Renal cortex interstitium (tissue), 11 donors: ENCODE results near the gene CCDC91. TPM values are rescaled to one million over a fixed set of nuclear protein-coding genes. Genes with fewer than 3 reads are reported as not detected.
"Not testable (repeated sequence)": the region's sequence is repeated elsewhere in the genome, so short reads cannot be mapped to it uniquely, and the experiment has no call there.

Experiments
- DNase-seq, 11 donors: peaks; one replicate each; pipeline ENCODE4 v3.0.0-alpha.2; 2013; ENCODE audit warnings: low read depth in 9 of 11, low spot score in 4 of 11; ENCODE audit errors: extremely low read depth in 1 of 11
- polyA plus RNA-seq, 3 donors: library from polyadenylated mRNA; unstranded; fragments of 120-200 nt; gene quantifications; one replicate each; pipeline ENCODE4 v1.2.1, GENCODE V29; 2013; ENCODE audit not compliant: insufficient read length in 3 of 3

Gene CCDC91
- polyA plus RNA-seq, 3 donors, result 27.0 to 36.3 (median 29.9) TPM

DNA sequence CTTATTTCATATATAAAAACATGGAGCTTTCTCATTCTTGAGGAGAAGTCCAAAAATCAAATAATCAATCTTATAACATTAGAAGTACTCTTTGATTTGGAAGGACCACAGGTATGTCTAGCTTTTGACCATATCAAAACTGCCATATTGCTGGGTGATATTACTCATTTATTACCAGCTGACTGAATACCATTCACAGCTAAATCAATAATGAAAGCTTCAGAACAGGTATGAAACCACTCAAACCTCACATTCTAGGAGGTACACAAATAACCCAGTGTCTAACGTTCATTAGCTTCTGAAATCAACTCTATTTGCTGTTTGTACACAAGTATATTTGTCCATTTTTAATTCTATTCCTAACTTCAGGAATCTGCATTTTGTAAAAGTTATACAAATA, 16.8 kb upstream of the CCDC91 start:
- no peak for DNase-seq

DNA sequence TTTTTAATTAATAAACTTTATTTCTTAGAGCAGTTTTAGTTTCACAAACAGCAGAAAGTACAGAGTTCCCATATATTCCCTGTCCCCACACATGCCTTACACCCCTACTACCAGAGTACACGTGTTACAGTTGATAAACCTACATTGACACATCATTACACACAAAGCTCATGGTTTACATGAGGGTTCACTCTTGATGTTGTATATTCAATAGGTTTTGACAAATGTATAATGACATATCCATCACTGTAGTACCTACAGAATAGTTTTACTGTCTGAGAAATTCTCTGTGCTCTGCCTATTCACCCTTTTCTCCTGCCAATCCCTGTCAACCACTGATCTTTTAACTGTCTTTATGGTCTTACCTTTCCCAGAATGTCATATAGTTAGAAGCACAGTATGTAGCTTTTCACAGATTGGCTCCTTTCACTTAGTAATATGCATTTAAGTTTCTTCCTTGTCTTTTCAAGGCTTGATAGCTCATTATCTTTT, 15.1 kb upstream of the CCDC91 start:
- DNase-seq, result no peak

DNA sequence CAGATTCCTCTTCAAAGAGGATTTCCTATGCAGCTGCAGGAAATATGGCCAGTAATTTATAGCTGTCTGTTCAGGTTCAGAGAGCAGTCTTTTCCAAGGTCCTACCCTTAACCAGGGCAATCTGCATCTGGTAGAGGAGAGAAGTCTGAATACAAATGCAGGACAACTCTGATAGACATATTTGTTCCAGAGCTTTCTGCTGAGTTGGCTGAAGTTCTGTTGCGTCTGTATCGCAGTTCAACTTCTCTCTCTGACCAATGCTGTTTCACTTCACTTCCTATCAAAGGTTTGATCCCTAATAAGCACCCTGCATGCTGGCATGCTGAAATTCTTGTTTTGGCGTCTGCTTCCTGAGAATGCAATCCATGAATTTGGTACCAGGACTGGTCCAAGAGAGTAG, 14.0 kb upstream of the CCDC91 start:
- DNase-seq, result no peak

DNA sequence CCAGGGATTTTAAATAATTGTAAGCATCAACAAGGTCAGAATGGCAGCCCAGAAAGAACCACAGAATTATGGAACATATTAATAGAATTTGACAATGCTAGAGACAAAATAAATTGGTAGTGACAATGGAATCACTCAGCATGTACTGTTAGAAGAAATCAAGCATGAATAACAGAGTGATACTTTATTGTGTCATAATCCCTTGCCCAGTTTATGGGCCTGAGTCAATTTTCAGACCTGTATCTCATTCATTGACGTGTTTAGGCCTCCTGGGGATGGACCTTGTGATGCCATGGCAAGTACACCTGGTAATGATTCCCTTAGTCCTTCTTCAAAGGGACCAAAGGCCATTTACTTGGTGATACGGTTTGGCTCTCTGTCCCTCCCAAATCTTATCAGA, 12.8 kb upstream of the CCDC91 start:
- DNase-seq, result no peak

DNA sequence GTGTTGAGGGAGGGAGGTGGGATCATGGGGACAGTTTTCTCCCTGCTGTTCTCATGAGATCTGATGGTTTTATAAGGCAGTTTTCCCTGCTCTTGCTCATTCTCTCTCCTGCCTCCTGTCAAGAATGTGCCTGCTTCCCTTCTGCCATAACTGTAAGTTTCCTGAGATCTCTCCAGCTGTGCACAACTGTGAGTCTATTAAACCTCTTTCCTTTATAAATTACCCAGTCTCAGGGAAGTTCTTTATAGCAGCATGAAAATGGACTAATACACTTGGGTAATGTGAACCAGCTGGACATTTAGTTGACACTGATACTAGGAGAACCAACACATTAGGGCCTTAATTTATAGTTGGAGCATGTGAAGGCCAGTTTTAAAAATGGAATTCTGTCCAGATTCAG, 12.4 kb upstream of the CCDC91 start:
- peak in 6 of 11 donors; percentile 26 to 66 (median 58) for DNase-seq

DNA sequence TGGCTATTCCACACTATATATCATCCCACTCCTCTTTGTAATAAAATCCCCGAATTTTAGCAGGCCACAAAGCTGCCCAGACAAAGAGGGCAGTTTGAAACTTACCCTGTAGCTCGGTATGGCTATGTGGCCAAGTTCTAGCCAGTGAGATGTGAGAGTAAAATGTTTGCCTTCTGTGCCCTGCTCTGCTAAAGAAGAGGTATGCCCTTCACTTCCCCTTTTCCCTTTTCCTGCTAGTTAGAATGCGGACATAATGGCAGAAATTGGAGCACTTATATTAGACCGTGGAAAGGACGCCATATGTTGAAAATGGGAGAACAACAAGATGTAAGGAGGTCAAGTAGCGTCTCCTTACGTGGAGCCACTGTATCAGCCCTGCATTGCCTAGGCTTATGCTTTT, 11.5 kb upstream of the CCDC91 start:
- no peak for DNase-seq

DNA sequence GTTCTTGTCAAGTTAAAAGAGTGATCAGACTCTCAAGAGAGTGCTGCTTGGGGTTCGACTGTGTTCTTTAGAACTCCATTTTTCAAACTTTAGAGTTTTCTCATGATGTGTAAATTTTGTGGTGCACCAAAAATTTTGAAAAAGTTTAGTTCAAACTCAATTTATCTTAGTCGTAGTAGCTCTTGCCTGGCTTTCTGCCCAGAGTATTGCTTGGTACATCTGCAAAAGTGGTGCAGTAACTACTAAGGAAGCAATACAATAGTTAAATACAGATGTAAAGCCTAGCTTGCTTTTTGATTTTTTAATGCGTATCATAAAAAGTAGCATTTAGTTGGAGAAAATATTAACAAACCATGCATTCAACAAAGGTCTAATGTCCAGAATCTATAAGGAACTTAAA, 9.5 kb upstream of the CCDC91 start:
- no peak for DNase-seq

DNA sequence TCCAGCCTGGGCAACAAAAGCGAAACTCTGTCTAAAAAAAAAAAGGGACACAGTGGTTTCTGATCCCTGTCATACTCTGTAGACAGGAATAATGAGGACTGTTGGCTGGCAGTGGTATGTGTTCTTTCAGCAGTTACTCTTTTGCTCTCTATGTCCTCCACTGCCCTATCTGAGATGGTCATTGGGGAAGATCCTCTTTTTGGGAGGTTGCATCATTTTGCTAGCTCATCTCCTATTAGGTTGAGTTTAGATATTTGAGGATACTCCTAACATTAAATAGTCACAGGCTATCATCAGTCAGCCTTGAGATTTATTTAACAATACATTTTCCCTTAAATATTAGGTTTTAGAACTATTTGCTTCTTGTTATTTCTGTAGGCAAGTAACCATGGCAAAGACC, 5.9 kb upstream of the CCDC91 start:
- no peak for DNase-seq

DNA sequence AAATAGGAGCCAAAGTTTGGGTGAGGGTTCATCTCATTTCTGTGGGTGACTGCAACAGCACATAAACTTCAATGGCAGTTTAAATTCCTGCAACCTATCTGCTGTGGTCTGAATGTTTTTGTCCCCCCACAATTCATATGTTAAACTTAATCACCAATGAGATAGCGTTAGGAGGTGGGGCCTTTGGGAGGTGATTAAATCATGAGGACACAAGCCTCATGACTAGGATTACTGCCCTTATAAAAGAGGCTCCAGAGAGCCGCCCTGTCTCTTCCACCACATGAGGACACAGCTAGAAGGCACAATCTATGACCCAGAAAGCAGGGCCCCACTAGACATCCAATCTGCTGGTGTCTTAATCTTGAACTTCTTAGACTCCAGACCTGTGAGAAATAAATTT, 3.8 kb upstream of the CCDC91 start:
- no peak for DNase-seq

DNA sequence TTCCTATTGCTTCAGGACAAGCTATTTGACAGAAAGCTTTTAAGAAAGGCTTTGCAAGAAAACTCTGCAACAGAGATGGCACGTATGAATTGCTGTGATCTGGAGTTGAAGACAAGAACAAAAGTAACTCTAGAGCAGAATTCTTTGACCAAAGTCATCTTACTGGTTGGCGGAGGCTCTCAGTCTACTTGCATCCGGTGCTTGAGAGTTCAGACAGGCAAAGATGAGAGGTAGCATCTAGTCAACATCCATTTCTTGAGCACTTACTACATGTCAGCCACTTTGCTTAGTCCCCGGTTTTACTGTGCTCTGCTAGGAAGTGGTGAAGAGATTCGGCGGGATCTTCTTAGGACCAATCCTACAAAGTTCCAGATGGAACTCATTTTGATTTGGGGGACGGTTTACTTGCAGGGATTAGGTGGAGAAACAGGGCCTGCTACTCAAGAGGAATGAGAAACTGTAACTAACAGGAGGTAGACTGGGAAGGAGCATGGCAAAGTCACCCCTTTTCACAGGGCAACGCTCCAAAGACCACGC, 404 bp upstream of the CCDC91 start:
- no peak for DNase-seq

DNA sequence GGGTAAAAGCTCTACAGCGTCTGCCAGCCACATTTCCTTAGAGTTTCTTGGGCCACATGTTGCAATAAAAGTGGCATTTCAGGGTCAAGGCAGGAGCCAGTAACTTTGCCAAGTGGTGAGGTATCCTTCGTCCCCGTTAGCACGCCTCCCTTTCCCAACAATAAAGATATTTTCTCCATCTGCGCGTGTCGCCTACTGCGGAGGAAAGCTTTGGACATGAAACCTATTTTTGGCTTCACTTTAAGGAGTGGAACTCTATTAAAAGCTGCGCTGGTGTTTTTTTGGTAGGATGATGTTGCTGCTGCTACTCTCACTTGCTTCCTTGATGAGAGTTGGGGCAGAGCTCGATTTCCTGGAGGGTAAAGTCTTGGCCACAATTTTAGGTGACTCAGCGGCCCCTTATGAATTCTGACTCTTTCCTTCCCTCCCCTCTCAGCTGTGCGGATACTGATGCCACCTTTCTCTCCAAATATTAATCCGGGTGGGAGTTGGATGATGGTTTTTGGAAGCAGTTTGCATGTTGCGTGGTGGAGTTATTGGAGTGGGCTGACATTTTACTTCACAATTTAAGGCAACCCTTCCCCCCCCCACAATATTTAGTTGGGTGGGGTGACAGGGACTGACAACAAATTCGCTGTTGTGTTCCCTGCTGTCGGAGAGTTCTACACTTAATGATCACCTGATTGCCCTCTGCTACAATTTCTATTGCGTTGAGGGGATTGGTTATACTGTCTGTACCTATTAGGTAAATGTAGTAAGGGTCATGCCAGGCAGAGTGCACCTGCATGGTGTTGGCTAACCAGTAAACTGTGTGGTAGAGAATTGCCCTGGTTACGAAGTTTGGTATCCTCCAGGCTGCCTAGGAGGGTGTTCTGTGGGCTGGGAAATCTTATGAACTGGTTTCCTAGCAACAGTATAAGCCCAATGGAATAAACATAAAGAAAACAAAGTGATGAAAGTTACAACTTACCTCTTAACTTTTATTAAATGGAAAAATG, 1.1 kb downstream of the CCDC91 start:
- no peak for DNase-seq

DNA sequence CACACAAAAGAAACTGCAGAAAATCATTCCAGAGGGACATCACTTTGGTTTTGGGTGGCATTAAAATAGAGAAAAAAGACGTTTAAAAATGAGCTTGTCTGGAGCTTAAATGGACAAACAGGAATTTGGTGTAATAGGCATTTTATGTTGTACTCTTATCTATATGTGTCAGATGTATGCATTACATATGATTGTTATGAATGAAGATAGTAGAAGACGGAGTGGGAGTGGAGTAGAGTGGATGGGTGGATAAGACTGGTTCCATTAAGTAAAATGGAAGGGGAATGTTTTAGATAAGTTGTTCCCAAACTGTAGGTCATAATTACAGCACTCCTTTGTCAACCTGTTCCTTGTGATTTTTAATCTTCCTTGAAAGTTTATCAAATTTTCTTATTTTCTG, 1.9 kb downstream of the CCDC91 start:
- DNase-seq, result no peak

DNA sequence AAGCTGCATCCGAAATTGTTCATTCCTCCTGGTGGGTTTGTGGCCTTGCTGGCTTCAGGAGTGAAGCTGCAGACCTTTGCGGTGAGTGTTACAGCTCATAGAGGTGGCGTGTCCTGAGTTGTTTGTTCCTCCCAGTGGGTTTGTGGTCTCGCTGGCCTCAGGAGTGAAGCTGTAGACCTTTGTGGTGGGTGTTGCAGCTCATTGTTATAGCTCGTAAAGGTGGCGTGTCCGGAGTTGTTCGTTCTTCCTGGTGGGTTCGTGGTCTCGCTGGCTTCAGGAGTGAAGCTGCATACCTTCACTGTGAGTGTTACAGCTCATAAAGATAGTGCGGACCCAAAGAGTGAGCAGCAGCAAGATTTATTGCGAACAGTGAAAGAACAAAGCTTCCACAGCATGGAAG, 4.4 kb downstream of the CCDC91 start:
- not testable (repeated sequence) for DNase-seq

DNA sequence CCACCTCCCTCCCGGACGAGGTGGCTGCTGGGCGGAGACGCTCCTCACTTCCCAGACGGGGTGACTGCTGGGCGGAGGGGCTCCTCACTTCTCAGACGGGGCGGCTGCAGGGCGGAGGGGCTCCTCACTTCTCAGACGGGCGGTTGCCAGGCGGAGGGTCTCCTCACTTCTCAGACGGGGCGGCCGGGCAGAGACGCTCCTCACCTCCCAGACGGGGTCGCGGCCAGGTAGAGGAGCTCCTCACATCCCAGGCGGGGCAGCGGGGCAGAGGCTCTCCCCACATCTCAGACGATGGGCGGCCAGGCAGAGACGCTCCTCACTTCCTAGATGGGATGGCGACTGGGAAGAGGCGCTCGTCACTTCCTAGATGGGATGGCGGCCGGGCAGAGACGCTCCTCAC, 10.9 kb downstream of the CCDC91 start:
- not testable (repeated sequence) for DNase-seq

DNA sequence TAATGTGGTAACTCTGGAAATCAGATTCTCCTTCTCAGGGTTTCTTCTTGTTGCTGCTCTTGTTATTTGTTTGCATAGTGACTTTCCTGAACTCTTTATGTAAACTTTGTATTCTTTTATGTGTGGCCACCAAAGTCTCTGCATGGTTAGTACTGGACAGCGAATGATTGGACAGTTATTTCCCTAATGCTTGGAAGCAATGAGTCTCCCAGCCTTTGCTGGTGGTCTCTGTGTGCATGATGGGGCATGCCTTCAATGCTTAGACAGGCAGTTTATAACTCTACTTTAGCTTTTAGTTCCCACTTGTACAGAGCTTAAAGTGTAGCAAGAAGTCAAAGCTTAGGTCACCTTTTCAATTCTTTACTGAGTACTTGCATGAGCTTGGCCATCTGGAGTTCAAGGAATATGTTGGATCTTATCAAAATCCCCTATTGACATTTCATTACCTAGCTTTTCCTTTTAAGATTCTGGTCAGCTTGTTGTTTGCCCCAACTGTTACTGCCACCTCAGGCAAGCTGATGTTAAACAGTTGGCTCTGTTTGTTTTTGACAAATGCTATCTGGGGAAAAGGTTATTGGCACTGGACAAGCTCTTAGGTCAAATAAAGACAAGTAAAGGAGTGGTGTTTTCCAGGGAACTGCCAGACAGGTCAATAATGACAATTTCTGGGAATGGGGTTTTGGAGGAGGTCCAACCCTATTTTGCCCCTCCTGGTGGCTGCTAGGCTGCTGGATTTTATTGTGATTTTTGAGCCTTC, 12.3 kb downstream of the CCDC91 start:
- no peak for DNase-seq

DNA sequence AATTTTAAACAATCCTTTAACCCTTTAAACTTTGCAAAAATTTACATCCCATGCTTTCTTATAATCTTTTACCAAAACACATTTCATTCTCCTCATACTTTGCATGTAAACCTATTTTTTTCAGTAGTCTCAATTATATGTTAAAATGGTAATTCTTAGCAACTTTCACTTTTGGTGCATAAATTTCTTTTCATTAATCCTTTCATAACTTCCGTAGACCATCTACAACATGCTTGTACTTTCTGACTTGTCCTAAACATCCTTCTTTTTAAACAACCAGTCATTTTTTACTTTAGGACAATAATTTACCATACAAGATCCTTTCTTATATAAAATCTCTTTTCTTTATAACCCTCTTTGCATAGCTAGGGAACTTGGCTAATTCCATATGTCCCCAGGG, 19.5 kb downstream of the CCDC91 start:
- DNase-seq, result no peak

DNA sequence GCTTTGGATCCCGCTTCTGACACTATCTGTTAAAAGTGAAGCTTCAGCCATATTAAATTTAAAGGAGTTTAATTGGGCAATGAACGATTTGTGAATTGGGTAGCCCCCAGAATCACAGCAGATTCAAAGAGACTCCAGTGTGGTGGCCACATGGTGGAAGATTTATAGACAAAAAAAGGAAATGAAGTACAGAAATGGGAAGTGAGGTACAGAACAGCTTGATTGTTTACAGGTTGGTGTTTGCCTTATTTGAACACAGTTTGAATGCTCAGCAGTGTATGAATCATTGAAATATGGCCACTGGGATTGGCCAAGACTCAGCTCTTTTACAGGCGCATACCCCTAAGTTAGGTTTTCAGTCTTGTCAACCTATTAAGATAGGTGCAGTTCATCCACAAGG, 21.9 kb downstream of the CCDC91 start:
- no peak for DNase-seq

DNA sequence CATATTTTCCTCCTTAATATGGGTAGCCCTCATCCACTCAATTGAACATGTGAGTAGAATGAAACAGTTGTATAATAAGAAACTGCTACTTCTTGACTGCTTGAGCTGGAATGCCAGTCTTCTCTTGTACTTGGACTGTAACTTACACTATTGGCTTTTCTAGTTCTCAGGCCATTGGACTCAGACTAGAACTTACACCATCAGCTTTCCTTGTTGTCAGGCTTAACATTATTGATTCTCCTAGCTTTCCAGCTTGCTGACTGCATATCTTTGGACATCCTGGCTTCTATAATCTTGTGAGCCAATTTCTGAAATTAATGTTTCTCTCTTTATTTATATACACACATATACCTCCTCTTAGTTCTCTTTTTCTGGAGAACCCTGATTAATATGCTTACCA, 24.8 kb downstream of the CCDC91 start:
- no peak for DNase-seq

DNA sequence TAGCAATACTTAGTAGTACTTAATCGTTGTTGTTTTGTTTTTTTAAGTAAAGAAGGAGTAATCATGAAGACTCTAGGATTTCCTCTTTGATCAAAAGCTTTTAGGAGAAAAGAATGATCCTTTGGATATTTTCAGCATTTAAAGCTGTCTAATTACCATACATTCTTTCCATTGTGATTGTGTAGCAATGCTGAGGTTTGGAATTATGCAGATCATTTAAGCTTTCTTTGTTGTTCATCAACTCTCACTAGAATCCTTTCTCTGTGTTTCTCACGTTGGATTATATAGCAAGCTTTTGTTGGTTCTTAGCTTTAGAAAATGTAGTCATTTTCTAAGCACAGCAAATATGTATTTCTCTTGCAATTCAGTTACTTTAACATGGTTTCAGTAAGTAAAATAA, 25.8 kb downstream of the CCDC91 start:
- no peak for DNase-seq

DNA sequence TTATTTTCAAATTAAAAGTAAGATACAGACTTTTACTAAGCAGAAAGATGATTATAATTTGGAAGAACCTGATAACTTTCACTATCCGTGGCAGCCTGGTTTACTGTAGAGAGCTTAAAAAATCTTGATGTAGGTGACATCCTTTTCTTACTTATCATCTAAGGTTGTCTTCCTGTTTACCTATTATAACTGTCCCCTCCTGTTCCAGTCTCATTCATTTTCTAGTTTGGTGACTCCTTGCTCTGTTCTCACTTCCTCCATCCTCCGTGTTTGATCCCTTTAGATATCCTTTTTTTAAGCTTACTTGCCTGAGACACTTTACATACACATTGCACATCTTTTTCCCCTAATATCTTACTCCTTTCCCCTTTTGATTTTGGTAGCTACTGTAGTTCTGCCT, 27.5 kb downstream of the CCDC91 start:
- DNase-seq, result no peak
